IMR-90 (cell line): ENCODE results near the gene CRTC1. TPM values are rescaled to one million over a fixed set of nuclear protein-coding genes. Genes with fewer than 3 reads are reported as not detected.

Experiments
- ATAC-seq: fragments of 200-7000 bp; cut with Tn5 transposase; 2 replicates; pipeline ENCODE4 v1.9.1; 2020; ENCODE audit warnings: low read depth, mild to moderate bottlenecking, moderate library complexity
- BruUV-seq: library from RNA; stranded (reverse); fragments of 400-500 nt; replicated peaks from 2 replicates; lab custom pipeline; 2021; lab: Mats Ljungman, UMichigan
- CTCF ChIA-PET: fragments of 300-600 bp; formaldehyde crosslinking; extraction: SDS; loops from one replicate; lab custom pipeline; 2021; ENCODE audit warnings: antibody characterized with exemption; lab: Yijun Ruan, JAX
- POLR2A ChIA-PET: fragments of 300-600 bp; sonication (Branson Sonifier 250); formaldehyde crosslinking; loops from one replicate; lab custom pipeline; 2022; ENCODE audit warnings: antibody characterized with exemption; ENCODE audit not compliant: unreplicated experiment; lab: Charles Lee
- DNase-seq: peaks from one replicate; pipeline ENCODE4 v3.0.0; 2013
- H2AFZ ChIP-seq: replicated peaks from 2 replicates; pipeline ENCODE3; 2013; ENCODE audit warnings: low read length, mild to moderate bottlenecking; ENCODE audit not compliant: poor library complexity
- H2AK5ac ChIP-seq: 2 replicates; pipeline ENCODE4 v1.6.1; 2013; ENCODE audit warnings: low read depth, low read length, inconsistent platforms
- H2AK9ac ChIP-seq: replicated peaks from 2 replicates; pipeline ENCODE3; 2013; ENCODE audit warnings: mild to moderate bottlenecking, low read depth, low read length, moderate library complexity; ENCODE audit not compliant: poor library complexity
- H2BK120ac ChIP-seq: 2 replicates; pipeline ENCODE4 v1.6.1; 2013; ENCODE audit warnings: low read depth, low read length, inconsistent platforms
- H2BK15ac ChIP-seq: 3 replicates; pipeline ENCODE4 v1.6.1; 2013; ENCODE audit warnings: low read depth, low read length, inconsistent platforms
- H2BK20ac ChIP-seq: 2 replicates; pipeline ENCODE4 v1.6.1; 2013; ENCODE audit warnings: low read depth, mild to moderate bottlenecking, inconsistent platforms, low read length, moderate library complexity
- H2BK5ac ChIP-seq: 2 replicates; pipeline ENCODE4 v1.6.1; 2013; ENCODE audit warnings: mild to moderate bottlenecking, low read depth, low read length, inconsistent platforms; ENCODE audit not compliant: poor library complexity, severe bottlenecking
- H3K14ac ChIP-seq: replicated peaks from 2 replicates; pipeline ENCODE4 v1.6.1; 2013; ENCODE audit warnings: low read depth, low read length, inconsistent platforms
- H3K18ac ChIP-seq: 2 replicates; pipeline ENCODE4 v1.6.1; 2013; ENCODE audit warnings: low read depth, low read length, control low read depth
- H3K23ac ChIP-seq: 2 replicates; pipeline ENCODE4 v1.6.1; 2013; ENCODE audit warnings: low read depth, low read length, inconsistent platforms
- H3K27ac ChIP-seq: 2 replicates; pipeline ENCODE4 v1.5.1; 2013; ENCODE audit warnings: mild to moderate bottlenecking, control low read depth, low read length; ENCODE audit not compliant: insufficient read depth
- H3K27me3 ChIP-seq: 2 replicates; pipeline ENCODE4 v1.6.1; 2013; ENCODE audit warnings: low read length; ENCODE audit not compliant: control insufficient read depth, insufficient read depth
- H3K36me3 ChIP-seq: 2 replicates; pipeline ENCODE4 v1.6.1; 2013; ENCODE audit warnings: low read length, mixed read lengths; ENCODE audit not compliant: control insufficient read depth, insufficient read depth
- H3K4ac ChIP-seq: 2 replicates; pipeline ENCODE4 v1.6.1; 2013; ENCODE audit warnings: low read depth, low read length, inconsistent platforms
- H3K4me1 ChIP-seq: 2 replicates; pipeline ENCODE4 v1.6.1; 2013; ENCODE audit warnings: low read length, mixed read lengths; ENCODE audit not compliant: control insufficient read depth, insufficient read depth
- H3K4me2 ChIP-seq: 2 replicates; pipeline ENCODE4 v1.6.1; 2013; ENCODE audit warnings: low read depth, mild to moderate bottlenecking, control low read depth, low read length, moderate library complexity
- H3K4me3 ChIP-seq: 2 replicates; pipeline ENCODE4 v1.5.1; 2013; ENCODE audit warnings: low read depth, mild to moderate bottlenecking, control low read depth, low read length, moderate library complexity; ENCODE audit not compliant: insufficient read depth
- H3K56ac ChIP-seq: 2 replicates; pipeline ENCODE4 v1.6.1; 2013; ENCODE audit warnings: low read length, inconsistent platforms; ENCODE audit not compliant: insufficient read depth; ENCODE audit errors: extremely low read depth
- H3K79me1 ChIP-seq, 2 experiments: 2 replicates each; pipeline ENCODE4 v1.6.1; 2013; ENCODE audit warnings: low read length in 2 of 2, inconsistent platforms in 1 of 2, low read depth in 1 of 2
- H3K9ac ChIP-seq: 2 replicates; pipeline ENCODE4 v1.6.1; 2013; ENCODE audit warnings: low read depth, low read length, control low read depth
- H3K9me1 ChIP-seq: 2 replicates; pipeline ENCODE4 v1.6.1; 2013; ENCODE audit warnings: low read length, inconsistent platforms; ENCODE audit not compliant: insufficient read depth
- H3K9me3 ChIP-seq: 2 replicates; pipeline ENCODE4 v1.6.1; 2013; ENCODE audit warnings: low read length; ENCODE audit not compliant: control insufficient read depth, insufficient read depth
- H4K20me1 ChIP-seq: 2 replicates; pipeline ENCODE4 v1.6.1; 2013; ENCODE audit warnings: low read length, inconsistent platforms; ENCODE audit not compliant: insufficient read depth
- H4K5ac ChIP-seq: 2 replicates; pipeline ENCODE4 v1.6.1; 2013; ENCODE audit warnings: mild to moderate bottlenecking, low read depth, low read length, control low read depth
- H4K8ac ChIP-seq, 2 experiments: 2 replicates each; pipeline ENCODE4 v1.6.1; 2013; ENCODE audit warnings: low read depth in 2 of 2, low read length in 2 of 2, control low read depth in 1 of 2, inconsistent platforms in 1 of 2
- H4K91ac ChIP-seq: 2 replicates; pipeline ENCODE4 v1.6.1; 2013; ENCODE audit warnings: low read depth, low read length, inconsistent platforms; ENCODE audit not compliant: insufficient read depth
- BHLHE40 ChIP-seq: fragments of 150-350 bp; IDR thresholded peaks from 2 replicates; pipeline ENCODE4 v1.6.1; 2016; ENCODE audit warnings: mild to moderate bottlenecking, low read depth, low read length
- CEBPB ChIP-seq: IDR thresholded peaks from 2 replicates; pipeline ENCODE4 v1.6.1; 2012; ENCODE audit warnings: low read depth, low read length, improper control_type of control experiment
- CHD1 ChIP-seq: IDR thresholded peaks from 2 replicates; pipeline ENCODE4 v1.6.1; 2012; ENCODE audit warnings: low read depth, low read length, improper control_type of control experiment
- CTCF ChIP-seq: conservative IDR thresholded peaks from 2 replicates; pipeline ENCODE4 v1.5.1; 2012; ENCODE audit warnings: mild to moderate bottlenecking, low read depth, low read length, improper control_type of control experiment
- ELK1 ChIP-seq: fragments of 150-350 bp; IDR thresholded peaks from 2 replicates; pipeline ENCODE4 v1.6.1; 2016; ENCODE audit warnings: low read depth, mild to moderate bottlenecking, low read length, moderate library complexity, borderline replicate concordance
- FOS ChIP-seq: fragments of 150-350 bp; IDR thresholded peaks from 2 replicates; pipeline ENCODE4 v1.6.1; 2016; ENCODE audit warnings: low read depth, low read length
- MAFK ChIP-seq: IDR thresholded peaks from 2 replicates; pipeline ENCODE4 v1.6.1; 2012; ENCODE audit warnings: low read depth, low read length, improper control_type of control experiment
- MAZ ChIP-seq: IDR thresholded peaks from 2 replicates; pipeline ENCODE4 v1.6.1; 2012; ENCODE audit warnings: low read depth, mild to moderate bottlenecking, low read length, improper control_type of control experiment, moderate library complexity, borderline replicate concordance
- MXI1 ChIP-seq: IDR thresholded peaks from 2 replicates; pipeline ENCODE4 v1.6.1; 2012; ENCODE audit warnings: low read depth, mild to moderate bottlenecking, low read length, moderate library complexity, borderline replicate concordance
- NFE2L2 ChIP-seq: fragments of 150-350 bp; IDR thresholded peaks from 2 replicates; pipeline ENCODE4 v1.6.1; 2016; ENCODE audit warnings: low read depth, mild to moderate bottlenecking, low read length
- POLR2A ChIP-seq: IDR thresholded peaks from 2 replicates; pipeline ENCODE4 v1.6.1; 2012; ENCODE audit warnings: mild to moderate bottlenecking, low read depth, low read length
- RAD21 ChIP-seq: IDR thresholded peaks from 2 replicates; pipeline ENCODE4 v1.6.1; 2012; ENCODE audit warnings: low read length, improper control_type of control experiment
- RCOR1 ChIP-seq: IDR thresholded peaks from 2 replicates; pipeline ENCODE4 v1.6.1; 2012; ENCODE audit warnings: mild to moderate bottlenecking, low read length, improper control_type of control experiment; ENCODE audit not compliant: insufficient replicate concordance
- RFX5 ChIP-seq: IDR thresholded peaks from 2 replicates; pipeline ENCODE4 v1.8.0; 2012; ENCODE audit warnings: low read depth, mild to moderate bottlenecking, low read length, moderate library complexity
- SMC3 ChIP-seq: fragments of 150-350 bp; IDR thresholded peaks from 2 replicates; pipeline ENCODE4 v1.6.1; 2016; ENCODE audit warnings: low read depth, mild to moderate bottlenecking, antibody characterized with exemption, low read length, moderate library complexity
- USF2 ChIP-seq: fragments of 150-350 bp; IDR thresholded peaks from 2 replicates; pipeline ENCODE4 v1.6.1; 2017; ENCODE audit warnings: mild to moderate bottlenecking, antibody characterized with exemption, low read length, low read depth
- WGBS, 2 experiments: methylation state at CpG; one replicate each; pipeline versions ENCODE4 v1.1.5 to v1.1.7; 2013; ENCODE audit warnings: missing lambda C conversion rate in 2 of 2; ENCODE audit not compliant: insufficient read length in 1 of 2; ENCODE audit errors: extremely low coverage in 2 of 2; 5-methylcytosine and 5-hydroxymethylcytosine counted together
- dilution Hi-C: fragments of 300-500 bp; cut with HindIII; formaldehyde crosslinking; loops from one replicate; pipeline ENCODE4 v1.14.3; 2018; ENCODE audit warnings: low sequenced_read_pairs; ENCODE audit not compliant: unreplicated experiment
- in situ Hi-C: fragments of 300-500 bp; cut with MboI; formaldehyde crosslinking; loops from 3 replicates; pipeline ENCODE4 v1.14.3; 2019; ENCODE audit warnings: low sequenced_read_pairs, inconsistent platforms, mixed read lengths
- intact Hi-C: fragments of 100-400 bp; cut with micrococcal nuclease; formaldehyde crosslinking; loops from 2 replicates; pipeline ENCODE4 v1.10.0; 2022
- polyA plus RNA-seq, 3 experiments: library from polyadenylated mRNA; depleted of rRNA; stranded (reverse); fragments of >200 nt; gene quantifications; 2 replicates each; pipeline ENCODE4 v1.2.3, GENCODE V29; 2012; ENCODE audit warnings: low replicate concordance in 1 of 3
- total RNA-seq: library from RNA; depleted of rRNA; stranded (reverse); fragments of >200 nt; gene quantifications from 2 replicates; pipeline ENCODE4 v1.2.3, GENCODE V29; 2012

CRTC1 gene
- total and polyA plus RNA-seq, 2 of the 4 experiments (the other 2 are of a cell fraction), result 0.18 to 5.7 TPM

GRCh38 chr19:18792661-18793060 lies 109.2 kb downstream of the CRTC1 start:
- H4K20me1 ChIP-seq, result peaks cover 4% of the 10 kb centered on the region; the same call in 1 of the 2 replicates
- 20% methylated on average over 1 of the region's 3 CpGs; no CpG with 5 or more reads in 1 of the 2 experiments for WGBS, 2 experiments
- H4K8ac ChIP-seq, result no peak overlapping the region
- H3K4ac ChIP-seq, result no peak overlapping the region
- no peak overlapping the region for H4K5ac ChIP-seq
- no peak overlapping the region for H2AK5ac ChIP-seq
- H2BK20ac ChIP-seq, result no peak overlapping the region
- intact Hi-C loops, result no loop called here
- peaks cover 2% of the 10 kb centered on the region; the same call in 1 of the 2 replicates for H3K4me1 ChIP-seq
- no peaks in the 10 kb centered on the region for H3K36me3 ChIP-seq
- no peak overlapping the region for H3K56ac ChIP-seq
- no peak for TF ChIP-seq MAZ
- TF ChIP-seq FOS, result no peak
- TF ChIP-seq CEBPB, result no peak
- TF ChIP-seq CTCF, result no peak
- no peak for TF ChIP-seq MXI1
- TF ChIP-seq SMC3, result no peak
- no peak for TF ChIP-seq USF2
- TF ChIP-seq RCOR1, result no peak
- TF ChIP-seq ELK1, result no peak
- TF ChIP-seq MAFK, result no peak
- no peak for TF ChIP-seq POLR2A
- no peak for TF ChIP-seq NFE2L2
- TF ChIP-seq CHD1, result no peak
- no peak for TF ChIP-seq RFX5
- no peak for TF ChIP-seq RAD21
- TF ChIP-seq BHLHE40, result no peak
- H3K4me3 ChIP-seq, result no peak overlapping the region
- H3K4me2 ChIP-seq, result no peak overlapping the region
- CTCF ChIA-PET, result no interaction called here
- H3K27ac ChIP-seq, result no peak overlapping the region
- H3K27me3 ChIP-seq, result peaks cover 67% of the 10 kb centered on the region
- no peak overlapping the region for H3K23ac ChIP-seq
- no peak overlapping the region for H4K91ac ChIP-seq
- H3K79me1 ChIP-seq, result no peaks in the 10 kb centered on the region
- in situ Hi-C loops, result no loop called here
- no peak overlapping the region for H3K18ac ChIP-seq
- no peak overlapping the region for H3K14ac ChIP-seq
- H2BK5ac ChIP-seq, result no peak overlapping the region
- H2BK15ac ChIP-seq, result no peak overlapping the region
- POLR2A ChIA-PET, result no interaction called here
- dilution Hi-C loops, result no loop called here
- no peaks in the 10 kb centered on the region for H3K9me3 ChIP-seq
- no peak overlapping the region for H3K9ac ChIP-seq
- H2BK120ac ChIP-seq, result no peak overlapping the region
- BruUV-seq, result no TSS peak
- H2AFZ ChIP-seq, result no peak overlapping the region
- ATAC-seq (no peak), DNase-seq (no peak)
- no peak overlapping the region for H2AK9ac ChIP-seq
- H3K9me1 ChIP-seq, result no peaks in the 10 kb centered on the region
